B cell (primary cell): ENCODE data around the gene DUSP23. TPM values are rescaled to one million over a fixed set of nuclear protein-coding genes. Genes with fewer than 3 reads are reported as not detected.

Experiments used
- ATAC-seq: fragments of 200-7000 bp; cut with Tn5 transposase; one replicate; pipeline ENCODE4 v1.10.0; 2021; ENCODE audit warnings: low read depth, mild to moderate bottlenecking, moderate number of reproducible peaks, moderate library complexity
- CTCF ChIA-PET: fragments of 350-600 bp; sonication (Branson Sonifier 250); formaldehyde crosslinking; loops from one replicate; lab custom pipeline; 2021; ENCODE audit warnings: antibody characterized with exemption, inconsistent platforms; lab: Charles Lee
- POLR2A ChIA-PET: fragments of 350-600 bp; sonication (Branson Sonifier 250); formaldehyde crosslinking; loops from one replicate; lab custom pipeline; 2021; ENCODE audit warnings: antibody characterized with exemption; lab: Charles Lee
- DNase-seq: peaks from one replicate; pipeline ENCODE4 v3.0.0; 2013
- H2AFZ ChIP-seq: 2 replicates; pipeline ENCODE4 v1.6.1; 2012; ENCODE audit warnings: mild to moderate bottlenecking, low read depth, low read length; ENCODE audit not compliant: insufficient read depth, poor library complexity, severe bottlenecking
- H3K27ac ChIP-seq, 2 donors: 1 replicate in 1 of 2; 2 replicates in 1 of 2; pipeline ENCODE4 v1.5.1; 2012 to 2013; ENCODE audit warnings: low read length in 2 of 2, mild to moderate bottlenecking in 2 of 2, moderate library complexity in 1 of 2
- H3K27me3 ChIP-seq, 4 experiments: fragments of 200-600 bp in 1 of 4; sonication (generic) in 1 of 4; replicated peaks in 1 of 4; 1 replicate in 2 of 4; 2 replicates in 2 of 4; pipeline versions ENCODE4 v1.6.1 to v1.7.0; 2013 to 2016; ENCODE audit warnings: low read length in 3 of 4, mild to moderate bottlenecking in 2 of 4, mixed read lengths in 1 of 4, moderate library complexity in 1 of 4; ENCODE audit not compliant: insufficient read depth in 4 of 4, control insufficient read depth in 3 of 4; ENCODE audit errors: control extremely low read depth in 1 of 4
- H3K36me3 ChIP-seq, 2 experiments: replicated peaks in 1 of 2; 1 replicate in 1 of 2; 2 replicates in 1 of 2; pipeline versions ENCODE4 v1.6.1 to v1.7.1; 2013; ENCODE audit warnings: low read length in 1 of 2; ENCODE audit not compliant: insufficient read depth in 2 of 2, control insufficient read depth in 1 of 2; ENCODE audit errors: control extremely low read depth in 1 of 2, extremely low read depth in 1 of 2
- H3K4me1 ChIP-seq, 2 donors: fragments of 200-600 bp in 1 of 2; sonication (generic) in 1 of 2; 1 replicate in 1 of 2; 2 replicates in 1 of 2; pipeline versions ENCODE4 v1.5.1 to v1.6.1; 2013 to 2017; ENCODE audit warnings: low read length in 2 of 2; ENCODE audit not compliant: control insufficient read depth in 2 of 2, insufficient read depth in 2 of 2
- H3K4me2 ChIP-seq: replicated peaks from 2 replicates; pipeline ENCODE3; 2012; ENCODE audit warnings: mild to moderate bottlenecking, low read depth, low read length; ENCODE audit not compliant: poor library complexity, severe bottlenecking
- H3K4me3 ChIP-seq, 5 experiments: fragments of 200-600 bp in 1 of 5; sonication (generic) in 1 of 5; 1 replicate in 3 of 5; 2 replicates in 2 of 5; pipeline versions ENCODE4 v1.5.1 to v1.7.0; 2011 to 2016; ENCODE audit warnings: low read length in 4 of 5, mild to moderate bottlenecking in 4 of 5, low read depth in 2 of 5, control low read depth in 1 of 5, moderate library complexity in 1 of 5; ENCODE audit not compliant: insufficient read depth in 1 of 5; ENCODE audit errors: control extremely low read depth in 1 of 5, extremely low read depth in 1 of 5
- H3K79me2 ChIP-seq: fragments of 200-600 bp; sonication (generic); one replicate; pipeline ENCODE4 v1.6.0; 2016; ENCODE audit warnings: low read length; ENCODE audit not compliant: control insufficient read depth, insufficient read depth
- H3K9ac ChIP-seq: fragments of 200-600 bp; sonication (generic); 2 replicates; pipeline ENCODE4 v1.6.1; 2017; ENCODE audit warnings: mild to moderate bottlenecking, low read length, moderate library complexity
- H3K9me3 ChIP-seq, 3 donors: one replicate each; pipeline versions ENCODE4 v1.6.1 to v1.7.1; 2013; ENCODE audit warnings: low read length in 2 of 3; ENCODE audit not compliant: control insufficient read depth in 2 of 3, insufficient read depth in 1 of 3; ENCODE audit errors: control extremely low read depth in 1 of 3
- H4K20me1 ChIP-seq: 2 replicates; pipeline ENCODE4 v1.6.0; 2012; ENCODE audit warnings: mild to moderate bottlenecking, low read length; ENCODE audit not compliant: insufficient read depth, control insufficient read depth, poor library complexity, severe bottlenecking
- H3K27ac Mint-ChIP-seq: one replicate; pipeline ENCODE4 v1.8.0; 2021; ENCODE audit warnings: mixed read lengths
- H3K27me3 Mint-ChIP-seq: one replicate; pipeline ENCODE4 v1.8.0; 2021; ENCODE audit warnings: mixed read lengths
- H3K4me1 Mint-ChIP-seq: one replicate; pipeline ENCODE4 v1.8.0; 2021; ENCODE audit warnings: mixed read lengths
- H3K4me3 Mint-ChIP-seq: one replicate; pipeline ENCODE4 v1.8.0; 2021; ENCODE audit warnings: mixed read lengths
- H3K9me3 Mint-ChIP-seq: one replicate; pipeline ENCODE4 v1.8.0; 2022; ENCODE audit warnings: mixed read lengths; ENCODE audit not compliant: insufficient read depth
- CTCF ChIP-seq: fragments of 200-600 bp; IDR thresholded peaks from one replicate; pipeline ENCODE4 v1.8.0; 2022; ENCODE audit warnings: antibody characterized with exemption, mild to moderate bottlenecking
- EZH2 ChIP-seq: IDR thresholded peaks from 2 replicates; pipeline ENCODE4 v1.6.1; 2012; ENCODE audit warnings: borderline replicate concordance, low read depth, mild to moderate bottlenecking, moderate library complexity, low read length; ENCODE audit not compliant: insufficient read depth, poor library complexity, severe bottlenecking
- WGBS: methylation state at CpG from one replicate; pipeline ENCODE4 v1.1.5; 2013; ENCODE audit warnings: missing lambda C conversion rate; ENCODE audit not compliant: insufficient coverage; 5-methylcytosine and 5-hydroxymethylcytosine counted together
- intact Hi-C: fragments of 100-400 bp; cut with micrococcal nuclease; formaldehyde crosslinking; loops from one replicate; pipeline ENCODE4 v1.10.0; 2022
- polyA plus RNA-seq: library from polyadenylated mRNA; depleted of rRNA; stranded (reverse); fragments of >200 nt; gene quantifications from 2 replicates; pipeline ENCODE4 v1.2.3, GENCODE V29; 2012
- total RNA-seq, 2 donors: library from RNA; stranded (reverse); fragments of 120-200 nt in 1 of 2; gene quantifications; 1 replicate in 1 of 2; 2 replicates in 1 of 2; pipeline versions ENCODE4 v1.2.3 to v1.2.4, GENCODE V29; 2013 to 2022

The DUSP23 gene
- total and polyA plus RNA-seq, 2 donors (not counting 1 experiment from before 2014, with no cell fraction given), result 9.6 to 15.8 TPM

GRCh38 chr1:159828176-159828575 lies 47.4 kb downstream of the DUSP23 start:
- Histone ChIP-seq H3K27me3 (peaks cover 0 to 8% (median 3%) of the 10 kb centered on the region in 4 experiments), H3K4me2 (no peak overlapping the region), H4K20me1 (no peaks in the 10 kb centered on the region), H2AFZ (no peak overlapping the region), H3K4me3 (no peak overlapping the region), H3K4me1 (peaks cover 6 to 25% of the 10 kb centered on the region in 2 donors), H3K36me3 (no peaks in the 10 kb centered on the region), H3K27ac (no peak overlapping the region), H3K9ac (no peak overlapping the region), H3K79me2 (no peaks in the 10 kb centered on the region), H3K9me3 (peaks cover 0 to 6% (median 0%) of the 10 kb centered on the region in 3 donors)
- ChIA-PET POLR2A (no interaction called here), CTCF (interaction anchor here (1.3 kb wide), 1 partner anchor 15 kb away, joined by 4 read pairs; no protein-coding TSS in a partner anchor)
- Mint-ChIP-seq H3K27me3 (peaks cover 20% of the 10 kb centered on the region), H3K9me3 (no peaks in the 10 kb centered on the region), H3K27ac (no peak overlapping the region), H3K4me1 (peaks cover 18% of the 10 kb centered on the region), H3K4me3 (no peak overlapping the region)
- intact Hi-C loops, result no loop called here
- 58% methylated on average over 2 of the region's 3 CpGs for WGBS
- ATAC-seq (no peak), DNase-seq (no peak)
- TF ChIP-seq CTCF (no peak), EZH2 (no peak)

GRCh38 chr1:159828581-159829272 lies 48.0 kb downstream of the DUSP23 start:
- H3K9ac ChIP-seq, result no peak overlapping the region
- Mint-ChIP-seq H3K4me3 (no peak overlapping the region), H3K9me3 (no peaks in the 10 kb centered on the region), H3K27me3 (peaks cover 16% of the 10 kb centered on the region), H3K27ac (no peak overlapping the region), H3K4me1 (peaks cover 18% of the 10 kb centered on the region)
- no peaks in the 10 kb centered on the region for H4K20me1 ChIP-seq
- POLR2A ChIA-PET, result no interaction called here
- TF ChIP-seq EZH2 (no peak), CTCF (no peak)
- no peak overlapping the region for H3K27ac ChIP-seq
- CTCF ChIA-PET, result interaction anchor here (1.3 to 1.7 kb wide), 3 partner anchors 15 to 177 kb away, joined by 3 to 4 read pairs (median 3); no protein-coding TSS in a partner anchor
- no peak overlapping the region for H3K4me3 ChIP-seq
- H3K27me3 ChIP-seq, result peaks cover 0 to 8% (median 3%) of the 10 kb centered on the region in 4 experiments
- H3K4me1 ChIP-seq, result peaks cover 6 to 25% of the 10 kb centered on the region in 2 donors
- no peak for DNase-seq
- no peaks in the 10 kb centered on the region for H3K79me2 ChIP-seq
- intact Hi-C loops, result no loop called here
- H3K9me3 ChIP-seq, result peaks cover 0 to 6% (median 0%) of the 10 kb centered on the region in 3 donors
- H2AFZ ChIP-seq, result no peak overlapping the region
- WGBS, result 85% methylated on average over 10 of the region's 11 CpGs
- H3K36me3 ChIP-seq, result no peaks in the 10 kb centered on the region
- no peak for ATAC-seq
- no peak overlapping the region for H3K4me2 ChIP-seq
